Heart left ventricle (tissue), 13 donors: ENCODE data around the gene ATRN.

Experiments
- CTCF ChIP-seq, 12 donors: fragments of 200-600 bp; sonication (generic) in 4 of 12; IDR thresholded peaks; one replicate each; pipeline versions ENCODE4 v1.5.0 to v1.8.0; 2018 to 2022; ENCODE audit warnings: antibody characterized with exemption in 12 of 12, mild to moderate bottlenecking in 5 of 12
- POLR2A ChIP-seq, 2 donors: fragments of 450-650 bp; IDR thresholded peaks; one replicate each; pipeline ENCODE4 v1.6.1; 2017; ENCODE audit warnings: antibody characterized with exemption in 2 of 2, mild to moderate bottlenecking in 2 of 2, moderate library complexity in 2 of 2
- donor health status: ischemic (EF 13 %, LVEDD 7.1; RV severe dilation, severe dysfunction).
- donor health status: DM: no; HTN: yes; CAD: no.
- donor health status: DM: no; HTN: no; CAD: no.
- donor health status: ischemic (EF 25% LVEDD 6.9; RV normal size, moderate dysfunction).
- donor health status: ischemic (EF 25% LVEDD 5.7; RV mildly dilated, moderate dysfunction).
- donor health status: ischemic (EF 35%, LVEDD 5.7; RV mildly dilated, moderate dysfunction).
- donor health status: nonischemic (EF 11% LVEDD 7.7; RV severe dilation, severe dysfunction).
- donor health status: DM: yes; HTN: yes; CAD: no.
- donor health status: PGD.
- donor health status: ischemic (EF 29% LVEDD 5.4; RV normal size, mild dysfunction).
- donor health status: nonischemic (EF 23%, LVEDD 6.1; RV moderate dilation, normal function).

- TF ChIP-seq CTCF (IDR thresholded peaks at IDR 0.05) (no peak), POLR2A (IDR thresholded peaks at IDR 0.05) (no peak)
Observed at GRCh38 chr20:3449319-3449718, 21.5 kb upstream of the ATRN start.
